Kidney epithelial cell (primary cell): ENCODE data around the gene TBC1D23. TPM values are rescaled to one million over a fixed set of nuclear protein-coding genes. Genes with fewer than 3 reads are reported as not detected.
"Not testable (repeated sequence)": the region's sequence is repeated elsewhere in the genome, so short reads cannot be mapped to it uniquely, and the experiment has no call there.

Source experiments
- DNase-seq: peaks from one replicate; pipeline ENCODE4 v3.0.0-alpha.2; 2010; ENCODE audit warnings: low read depth
- H3K27me3 ChIP-seq: 2 replicates; pipeline ENCODE4 v1.6.0; 2011; ENCODE audit warnings: low read length; ENCODE audit not compliant: control insufficient read depth, insufficient read depth
- H3K36me3 ChIP-seq: 2 replicates; pipeline ENCODE4 v1.5.1; 2011; ENCODE audit warnings: low read length; ENCODE audit not compliant: control insufficient read depth, insufficient read depth
- H3K4me3 ChIP-seq: 2 replicates; pipeline ENCODE4 v1.5.1; 2011; ENCODE audit warnings: low read depth, mild to moderate bottlenecking, control low read depth, low read length
- total RNA-seq: library from RNA; depleted of rRNA; stranded (reverse); fragments of >200 nt; gene quantifications from 2 replicates; pipeline ENCODE4 v1.2.3, GENCODE V29; 2015
- TF ChIP-seq, protein P1 (sequence below): IDR thresholded peaks from 2 replicates; pipeline ENCODE4 v1.5.1; 2011; ENCODE audit warnings: mild to moderate bottlenecking, moderate library complexity, low read length, control low read depth, inconsistent platforms; ENCODE audit not compliant: insufficient read depth, poor library complexity, severe bottlenecking

Gene TBC1D23
- total RNA-seq, 1 donor from 2014 or later = 38.3 TPM

DNA sequence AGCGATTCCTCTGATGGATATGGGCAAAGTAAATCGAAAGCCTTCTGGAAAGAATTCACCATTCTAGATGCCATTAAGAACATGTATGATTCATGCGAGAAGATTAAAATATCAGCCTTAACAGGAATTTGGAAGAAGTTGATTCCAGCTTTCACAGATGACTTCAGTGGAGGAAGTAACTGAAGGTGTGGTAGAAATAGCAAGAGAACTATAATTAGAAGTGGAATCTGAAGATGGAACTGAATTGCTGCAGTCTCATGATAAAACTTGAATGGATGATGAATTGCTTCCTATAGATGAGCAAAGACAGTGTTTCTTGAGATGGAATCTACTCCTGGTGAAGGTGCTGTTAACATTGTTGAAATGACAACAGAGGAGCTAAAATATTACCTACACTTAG lies 30.1 kb upstream of the TBC1D23 start:
- TF ChIP-seq, protein P1, sequence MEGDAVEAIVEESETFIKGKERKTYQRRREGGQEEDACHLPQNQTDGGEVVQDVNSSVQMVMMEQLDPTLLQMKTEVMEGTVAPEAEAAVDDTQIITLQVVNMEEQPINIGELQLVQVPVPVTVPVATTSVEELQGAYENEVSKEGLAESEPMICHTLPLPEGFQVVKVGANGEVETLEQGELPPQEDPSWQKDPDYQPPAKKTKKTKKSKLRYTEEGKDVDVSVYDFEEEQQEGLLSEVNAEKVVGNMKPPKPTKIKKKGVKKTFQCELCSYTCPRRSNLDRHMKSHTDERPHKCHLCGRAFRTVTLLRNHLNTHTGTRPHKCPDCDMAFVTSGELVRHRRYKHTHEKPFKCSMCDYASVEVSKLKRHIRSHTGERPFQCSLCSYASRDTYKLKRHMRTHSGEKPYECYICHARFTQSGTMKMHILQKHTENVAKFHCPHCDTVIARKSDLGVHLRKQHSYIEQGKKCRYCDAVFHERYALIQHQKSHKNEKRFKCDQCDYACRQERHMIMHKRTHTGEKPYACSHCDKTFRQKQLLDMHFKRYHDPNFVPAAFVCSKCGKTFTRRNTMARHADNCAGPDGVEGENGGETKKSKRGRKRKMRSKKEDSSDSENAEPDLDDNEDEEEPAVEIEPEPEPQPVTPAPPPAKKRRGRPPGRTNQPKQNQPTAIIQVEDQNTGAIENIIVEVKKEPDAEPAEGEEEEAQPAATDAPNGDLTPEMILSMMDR = no peak

DNA sequence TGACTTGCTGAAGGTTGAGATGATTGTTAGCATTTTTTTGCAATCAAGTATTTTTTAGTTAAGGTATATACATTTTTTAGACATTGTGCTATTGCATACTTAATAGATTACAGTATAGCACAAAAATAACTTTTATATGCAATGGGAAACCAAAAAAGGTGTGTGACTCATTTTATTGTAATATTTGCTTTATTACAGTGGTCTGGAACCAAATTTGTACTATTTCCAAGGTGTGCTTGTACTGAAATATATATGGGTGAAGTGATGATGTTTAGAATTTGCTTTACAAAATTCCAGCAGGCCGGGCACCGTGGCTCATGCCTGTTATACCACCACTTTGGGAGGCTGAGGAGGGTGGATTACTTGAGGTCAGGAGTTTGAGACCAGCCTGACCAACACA lies 29.1 kb upstream of the TBC1D23 start:
- TF ChIP-seq, protein P1 = no peak
- DNase-seq = no peak
- Histone ChIP-seq H3K36me3 (no peaks in the 10 kb centered on the region), H3K27me3 (no peaks in the 10 kb centered on the region), H3K4me3 (no peak overlapping the region)

More for the DNA sequence above, 30.1 kb upstream of the TBC1D23 start:
- no peak for DNase-seq
- Histone ChIP-seq H3K27me3 (no peaks in the 10 kb centered on the region), H3K36me3 (no peaks in the 10 kb centered on the region), H3K4me3 (no peak overlapping the region)

DNA sequence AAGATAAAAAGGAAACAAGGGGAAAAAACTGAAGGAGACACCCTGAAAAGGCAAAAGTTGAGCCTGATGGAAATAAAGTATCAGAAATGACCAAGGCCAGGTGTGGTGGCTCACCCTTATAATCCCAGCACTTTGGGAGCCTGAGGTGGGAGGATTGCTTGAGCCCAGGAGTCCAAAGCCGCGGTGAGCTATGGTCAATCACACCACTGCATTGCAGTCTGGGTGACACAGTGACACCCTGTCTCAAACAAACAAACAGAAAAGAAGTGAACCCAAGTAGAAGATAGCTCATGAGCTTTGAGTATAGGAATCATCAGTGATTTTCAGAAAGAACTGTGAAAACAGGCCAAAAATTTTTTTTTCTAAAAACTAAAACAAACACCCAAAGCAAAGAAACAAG lies 26.4 kb upstream of the TBC1D23 start:
- DNase-seq = no peak
- Histone ChIP-seq H3K4me3 (no peak overlapping the region), H3K27me3 (no peaks in the 10 kb centered on the region)

DNA sequence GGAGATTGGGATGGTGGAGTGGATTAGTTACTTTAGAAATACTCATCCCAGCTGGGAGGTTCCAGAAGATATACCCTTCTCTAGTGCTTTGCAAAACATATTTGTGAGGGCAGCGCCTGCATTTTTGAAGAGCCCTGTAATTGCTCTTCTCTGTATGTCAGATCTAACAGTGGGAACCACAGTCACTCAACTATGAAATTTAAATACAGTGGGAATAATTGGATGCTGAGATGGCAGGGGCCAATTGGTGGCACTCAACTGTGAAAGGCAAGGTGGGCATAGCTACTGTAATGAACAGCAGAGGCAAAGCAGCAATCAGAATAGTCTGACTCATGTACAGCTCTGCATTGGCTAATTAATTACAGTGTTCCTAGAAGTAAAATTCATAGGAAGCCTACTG lies 22.2 kb upstream of the TBC1D23 start:
- TF ChIP-seq, protein P1 = no peak
- no peaks in the 10 kb centered on the region for H3K36me3 ChIP-seq
- DNase-seq = no peak
- no peaks in the 10 kb centered on the region for H3K27me3 ChIP-seq
- no peak overlapping the region for H3K4me3 ChIP-seq

More for the DNA sequence above, 26.4 kb upstream of the TBC1D23 start:
- H3K36me3 ChIP-seq = no peaks in the 10 kb centered on the region
- TF ChIP-seq, protein P1 = no peak

DNA sequence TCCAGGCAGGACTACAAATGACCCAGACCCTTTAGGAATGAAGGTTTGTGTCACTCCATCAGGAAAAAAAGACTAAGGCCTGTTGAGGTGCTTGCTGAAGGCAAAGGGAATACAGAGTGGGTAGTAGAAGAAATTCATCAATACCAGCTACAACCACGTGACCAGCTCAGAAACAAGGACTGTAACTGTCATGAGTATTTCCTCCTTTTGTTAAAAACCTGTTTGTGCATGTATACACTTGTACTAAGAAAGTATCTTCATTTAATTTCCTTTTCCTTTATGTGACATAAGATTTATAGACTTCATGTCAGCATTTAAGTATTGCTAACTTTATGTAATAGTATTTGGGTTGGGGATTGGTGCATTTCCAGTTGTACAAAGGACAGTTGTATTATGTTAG lies 18.3 kb upstream of the TBC1D23 start:
- DNase-seq, H3K27me3 ChIP-seq, H3K36me3 ChIP-seq, H3K4me3 ChIP-seq: not testable (repeated sequence)

DNA sequence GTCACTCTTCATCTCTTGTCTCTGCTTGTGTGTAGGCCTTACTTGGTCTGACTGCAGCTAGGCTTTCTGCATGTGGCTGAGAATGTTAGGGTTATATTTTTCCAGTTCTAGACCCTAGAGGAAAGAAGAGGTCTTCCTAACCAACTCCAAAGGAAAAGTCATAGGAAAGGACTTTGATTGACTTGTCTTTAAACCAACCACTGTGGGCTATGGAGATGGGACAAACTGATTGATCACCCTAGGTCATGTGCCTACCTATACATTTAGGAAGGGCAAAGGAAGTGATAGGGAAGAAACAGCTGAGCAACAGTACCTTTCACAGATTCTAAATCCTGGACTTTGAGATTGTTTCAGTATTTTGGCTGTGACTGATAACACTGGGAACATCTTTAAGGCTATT lies 16.5 kb upstream of the TBC1D23 start:
- no peaks in the 10 kb centered on the region for H3K36me3 ChIP-seq
- TF ChIP-seq, protein P1 = no peak
- H3K4me3 ChIP-seq = no peak overlapping the region
- no peaks in the 10 kb centered on the region for H3K27me3 ChIP-seq
- DNase-seq = no peak

DNA sequence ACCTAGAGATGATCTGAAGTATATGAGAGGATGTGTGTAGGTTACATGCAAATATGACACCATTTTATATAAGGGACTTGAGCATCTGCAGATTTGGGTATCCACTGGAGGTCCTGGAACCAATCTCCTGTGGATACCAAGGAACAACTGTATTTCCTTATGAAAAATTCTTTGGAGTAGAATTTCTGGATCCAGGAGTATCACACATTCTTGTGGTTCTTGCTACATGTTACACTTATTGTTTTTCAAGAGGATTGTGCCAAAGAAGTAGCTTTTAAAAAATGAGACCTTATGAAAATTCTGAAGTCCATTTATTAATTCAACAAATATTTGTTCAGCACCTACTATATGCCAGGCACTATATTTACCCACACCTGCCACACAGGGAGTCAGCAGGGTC lies 15.7 kb upstream of the TBC1D23 start:
- no peaks in the 10 kb centered on the region for H3K36me3 ChIP-seq
- DNase-seq = no peak
- no peak overlapping the region for H3K4me3 ChIP-seq
- TF ChIP-seq, protein P1 = no peak
- no peaks in the 10 kb centered on the region for H3K27me3 ChIP-seq
